Lung microvascular endothelial cell (primary cell): Measurements from ENCODE around the gene SOCS3. TPM values are rescaled to one million over a fixed set of nuclear protein-coding genes. Genes with fewer than 3 reads are reported as not detected.
"Not testable (repeated sequence)": the region's sequence is repeated elsewhere in the genome, so short reads cannot be mapped to it uniquely, and the experiment has no call there.

Source experiments
- DNase-seq, 2 donors: peaks; one replicate each; pipeline versions ENCODE4 v3.0.0 to v3.0.0-alpha.2; 2010; ENCODE audit warnings: low read depth in 2 of 2
- total RNA-seq: library from RNA; depleted of rRNA; stranded (reverse); fragments of >200 nt; gene quantifications from 2 replicates; pipeline ENCODE4 v1.2.1, GENCODE V29; 2014

Gene SOCS3
- total RNA-seq, 1 donor from 2014 or later, result 79.6 TPM

- DNase-seq, result not testable (repeated sequence)
These were observed 50.1 kb downstream of the SOCS3 start for GRCh38 chr17:78309659-78310255.

GRCh38 chr17:78307887-78308638 is 51.8 kb downstream of the SOCS3 start:
- peak in 1 of 2 donors; percentile 57 for DNase-seq

- DNase-seq, result no peak
These were observed 53.0 kb downstream of the SOCS3 start for GRCh38 chr17:78306913-78307312.

Other genes with a start within 250 kb of the SOCS3 start
- 20.9 and 31.9 TPM in 2 replicates for gene TMC6, start 231.3 kb downstream of the SOCS3 start, total RNA-seq
- gene TMC8, start 229.3 kb downstream of the SOCS3 start, total RNA-seq, result 0.20 and 0.22 TPM in 2 replicates
- gene C17orf99, start 213.7 kb downstream of the SOCS3 start, total RNA-seq, result not detected in 2 replicates
- 27.2 and 55.8 TPM in 2 replicates for gene SYNGR2, start 191.5 kb downstream of the SOCS3 start, total RNA-seq
- gene TK1, start 173.0 kb downstream of the SOCS3 start, total RNA-seq, result 23.6 and 88.7 TPM in 2 replicates
- 53.8 and 78.6 TPM in 2 replicates for gene AFMID, start 172.7 kb downstream of the SOCS3 start, total RNA-seq
- 10.3 and 50.3 TPM in 2 replicates for gene BIRC5, start 145.8 kb downstream of the SOCS3 start, total RNA-seq
- gene TMEM235, start 128.4 kb downstream of the SOCS3 start, total RNA-seq, result 0.22 and 0.79 TPM in 2 replicates
- gene PGS1, start 18.6 kb upstream of the SOCS3 start, total RNA-seq, result 15.7 and 26.4 TPM in 2 replicates
- gene DNAH17, start 217.3 kb upstream of the SOCS3 start, total RNA-seq, result under 0.01 and 0.40 TPM in 2 replicates